ENCODE data around the gene ARL9. TPM values are rescaled to one million over a fixed set of nuclear protein-coding genes. Genes with fewer than 3 reads are reported as not detected.

The ARL9 gene
- total RNA-seq, 4 donors from 2014 or later, result 0.46 TPM; not detected in 3

Other genes starting within 250 kb of the ARL9 start
- gene AASDH, start 118.3 kb upstream of the ARL9 start, total RNA-seq, result 1 to 10 TPM; 2.6 to 4.2 (median 3.3) TPM
- gene PPAT, start 70.2 kb upstream of the ARL9 start, total RNA-seq, result 1 to 10 TPM; 2.6 to 5.4 (median 3.9) TPM
- gene PAICS, start 69.5 kb upstream of the ARL9 start, total RNA-seq, result 10 to 100 TPM; 12.6 to 32.2 (median 24.7) TPM
- 10 to 100 TPM; 35.8 to 70.4 (median 53.1) TPM for gene SRP72, start 38.2 kb upstream of the ARL9 start, total RNA-seq
- gene HOPX, start 175.5 kb downstream of the ARL9 start, total RNA-seq, result 1 to 10 TPM; 5.3 to 6.6 (median 5.7) TPM